Measurements from ENCODE around the gene ABHD1.

The ABHD1 gene

DNA sequence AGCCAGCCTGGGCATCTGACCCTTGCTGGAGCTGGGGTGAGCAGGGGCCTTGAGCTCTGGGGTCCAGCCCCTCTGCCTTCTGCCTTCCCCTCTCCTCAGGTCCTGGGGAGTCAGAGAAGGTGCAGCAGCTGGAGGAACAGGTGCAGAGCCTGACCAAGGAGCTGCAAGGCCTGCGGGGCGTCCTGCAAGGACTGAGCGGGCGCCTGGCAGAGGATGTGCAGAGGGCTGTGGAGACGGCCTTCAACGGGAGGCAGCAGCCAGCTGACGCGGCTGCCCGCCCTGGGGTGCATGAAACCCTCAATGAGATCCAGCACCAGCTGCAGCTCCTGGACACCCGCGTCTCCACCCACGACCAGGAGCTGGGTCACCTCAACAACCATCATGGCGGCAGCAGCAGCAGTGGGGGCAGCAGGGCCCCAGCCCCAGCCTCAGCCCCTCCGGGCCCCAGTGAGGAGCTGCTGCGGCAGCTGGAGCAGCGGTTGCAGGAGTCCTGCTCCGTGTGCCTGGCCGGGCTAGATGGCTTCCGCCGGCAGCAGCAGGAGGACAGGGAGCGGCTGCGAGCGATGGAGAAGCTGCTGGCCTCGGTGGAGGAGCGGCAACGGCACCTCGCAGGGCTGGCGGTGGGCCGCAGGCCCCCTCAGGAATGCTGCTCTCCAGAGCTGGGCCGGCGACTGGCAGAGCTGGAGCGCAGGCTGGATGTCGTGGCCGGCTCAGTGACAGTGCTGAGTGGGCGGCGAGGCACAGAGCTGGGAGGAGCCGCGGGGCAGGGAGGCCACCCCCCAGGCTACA is 41.4 kb upstream of the ABHD1 start:
- Histone ChIP-seq H3K27me3 (ENCODE audit: control insufficient read depth, insufficient read depth, low read length, poor library complexity, severe bottlenecking) (peaks cover 14% of the 10 kb centered on the region), H3K4me3 (ENCODE audit: insufficient read depth, low read depth, low read length) (no peak overlapping the region), H3K27ac (ENCODE audit: insufficient read depth, low read depth, low read length, poor library complexity, severe bottlenecking) (no peak overlapping the region), H3K4me1 (ENCODE audit: control insufficient read depth, insufficient read depth, low read length) (peaks cover 26% of the 10 kb centered on the region), H3K36me3 (ENCODE audit: control insufficient read depth, insufficient read depth, low read length) (no peaks in the 10 kb centered on the region), H3K9me3 (ENCODE audit: control insufficient read depth, low read length) (no peaks in the 10 kb centered on the region)
- 92 to 94% methylated on average over 38 of the region's 38 CpGs for WGBS, 2 experiments

DNA sequence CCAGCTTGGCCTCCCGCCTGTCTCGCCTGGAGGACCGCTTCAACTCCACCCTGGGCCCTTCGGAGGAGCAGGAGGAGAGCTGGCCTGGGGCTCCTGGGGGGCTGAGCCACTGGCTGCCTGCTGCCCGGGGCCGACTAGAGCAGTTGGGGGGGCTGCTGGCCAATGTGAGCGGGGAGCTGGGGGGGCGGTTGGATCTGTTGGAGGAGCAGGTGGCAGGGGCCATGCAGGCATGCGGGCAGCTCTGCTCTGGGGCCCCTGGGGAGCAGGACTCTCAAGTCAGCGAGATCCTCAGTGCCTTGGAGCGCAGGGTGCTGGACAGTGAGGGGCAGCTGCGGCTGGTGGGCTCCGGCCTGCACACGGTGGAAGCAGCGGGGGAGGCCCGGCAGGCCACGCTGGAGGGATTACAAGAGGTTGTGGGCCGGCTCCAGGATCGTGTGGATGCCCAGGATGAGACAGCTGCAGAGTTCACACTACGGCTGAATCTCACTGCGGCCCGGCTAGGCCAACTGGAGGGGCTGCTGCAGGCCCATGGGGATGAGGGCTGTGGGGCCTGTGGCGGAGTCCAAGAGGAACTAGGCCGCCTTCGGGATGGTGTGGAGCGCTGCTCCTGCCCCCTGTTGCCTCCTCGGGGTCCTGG is 40.7 kb upstream of the ABHD1 start:
- Histone ChIP-seq H3K4me3 (ENCODE audit: insufficient read depth, low read depth, low read length) (no peak overlapping the region), H3K36me3 (ENCODE audit: control insufficient read depth, insufficient read depth, low read length) (no peaks in the 10 kb centered on the region), H3K4me1 (ENCODE audit: control insufficient read depth, insufficient read depth, low read length) (peaks cover 28% of the 10 kb centered on the region), H3K9me3 (ENCODE audit: control insufficient read depth, low read length) (no peaks in the 10 kb centered on the region), H3K27ac (ENCODE audit: insufficient read depth, low read depth, low read length, poor library complexity, severe bottlenecking) (no peak overlapping the region), H3K27me3 (ENCODE audit: control insufficient read depth, insufficient read depth, low read length, poor library complexity, severe bottlenecking) (peaks cover 21% of the 10 kb centered on the region)
- WGBS, 2 experiments = 91 to 94% methylated on average over 27 of the region's 27 CpGs

DNA sequence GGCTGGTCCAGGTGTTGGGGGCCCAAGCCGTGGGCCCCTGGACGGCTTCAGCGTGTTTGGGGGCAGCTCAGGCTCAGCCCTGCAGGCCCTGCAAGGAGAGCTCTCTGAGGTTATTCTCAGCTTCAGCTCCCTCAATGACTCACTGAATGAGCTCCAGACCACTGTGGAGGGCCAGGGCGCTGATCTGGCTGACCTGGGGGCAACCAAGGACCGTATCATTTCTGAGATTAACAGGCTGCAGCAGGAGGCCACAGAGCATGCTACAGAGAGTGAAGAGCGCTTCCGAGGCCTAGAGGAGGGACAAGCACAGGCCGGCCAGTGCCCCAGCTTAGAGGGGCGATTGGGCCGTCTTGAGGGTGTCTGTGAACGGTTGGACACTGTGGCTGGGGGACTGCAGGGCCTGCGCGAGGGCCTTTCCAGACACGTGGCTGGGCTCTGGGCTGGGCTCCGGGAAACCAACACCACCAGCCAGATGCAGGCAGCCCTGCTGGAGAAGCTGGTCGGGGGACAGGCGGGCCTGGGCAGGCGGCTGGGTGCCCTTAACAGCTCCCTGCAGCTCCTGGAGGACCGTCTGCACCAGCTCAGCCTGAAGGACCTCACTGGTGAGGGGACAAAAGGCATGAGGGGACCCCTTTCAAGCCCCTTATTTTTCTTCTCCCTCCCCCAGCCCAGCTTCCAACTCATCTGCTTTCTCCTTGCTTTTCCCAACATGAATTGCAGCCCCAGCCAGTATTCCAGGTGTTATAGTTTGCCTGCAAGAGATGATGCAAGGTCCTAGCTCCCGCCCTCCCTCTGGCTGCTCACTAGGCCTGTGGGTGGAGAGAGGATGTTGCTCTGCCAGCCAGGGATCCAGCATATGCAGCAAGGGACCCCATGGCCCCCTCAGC is 40.0 kb upstream of the ABHD1 start:
- no peaks in the 10 kb centered on the region for H3K36me3 ChIP-seq (ENCODE audit: control insufficient read depth, insufficient read depth, low read length)
- H3K27ac ChIP-seq (ENCODE audit: insufficient read depth, low read depth, low read length, poor library complexity, severe bottlenecking) = no peak overlapping the region
- no peaks in the 10 kb centered on the region for H3K9me3 ChIP-seq (ENCODE audit: control insufficient read depth, low read length)
- peaks cover 25% of the 10 kb centered on the region for H3K4me1 ChIP-seq (ENCODE audit: control insufficient read depth, insufficient read depth, low read length)
- H3K4me3 ChIP-seq (ENCODE audit: insufficient read depth, low read depth, low read length) = no peak overlapping the region
- 90 to 91% methylated on average over 20 of the region's 20 CpGs for WGBS, 2 experiments
- H3K27me3 ChIP-seq (ENCODE audit: control insufficient read depth, insufficient read depth, low read length, poor library complexity, severe bottlenecking) = peaks cover 22% of the 10 kb centered on the region

DNA sequence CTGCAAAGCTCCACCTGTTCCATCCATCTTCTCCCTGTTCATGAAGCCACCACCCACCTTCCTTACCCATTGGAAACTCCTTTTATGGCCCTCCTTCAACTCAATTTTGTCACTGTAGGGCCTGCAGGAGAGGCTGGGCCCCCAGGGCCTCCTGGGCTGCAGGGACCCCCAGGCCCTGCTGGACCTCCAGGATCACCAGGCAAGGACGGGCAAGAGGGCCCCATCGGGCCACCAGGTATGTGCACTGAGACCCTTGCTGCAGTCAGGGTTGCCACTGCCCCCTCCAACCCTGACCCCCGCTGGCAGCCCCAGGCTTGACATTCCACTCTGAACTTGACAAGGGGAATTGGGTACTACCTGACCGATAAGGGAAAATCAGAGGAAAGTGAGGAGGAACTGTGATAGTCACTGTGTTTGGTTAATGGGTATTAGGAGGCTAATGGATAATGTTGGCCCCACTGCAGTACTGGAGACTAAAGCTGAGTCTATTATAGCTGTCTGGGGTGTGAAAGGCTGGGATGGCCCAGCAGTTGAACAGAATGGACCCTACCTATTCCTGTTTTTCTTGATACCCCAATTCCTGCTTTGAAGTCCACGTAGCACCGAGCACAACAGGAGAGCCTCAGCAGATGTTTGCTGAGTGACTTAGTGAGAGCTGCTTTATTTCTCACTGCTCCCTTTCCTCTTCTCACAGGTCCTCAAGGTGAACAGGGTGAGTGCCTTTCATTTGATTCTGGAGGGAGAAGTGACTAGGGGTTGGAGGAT is 39.1 kb upstream of the ABHD1 start:
- Histone ChIP-seq H3K4me3 (ENCODE audit: insufficient read depth, low read depth, low read length) (no peak overlapping the region), H3K36me3 (ENCODE audit: control insufficient read depth, insufficient read depth, low read length) (no peaks in the 10 kb centered on the region)
- 75% methylated on average over 6 of the region's 6 CpGs for WGBS, 2 experiments

DNA sequence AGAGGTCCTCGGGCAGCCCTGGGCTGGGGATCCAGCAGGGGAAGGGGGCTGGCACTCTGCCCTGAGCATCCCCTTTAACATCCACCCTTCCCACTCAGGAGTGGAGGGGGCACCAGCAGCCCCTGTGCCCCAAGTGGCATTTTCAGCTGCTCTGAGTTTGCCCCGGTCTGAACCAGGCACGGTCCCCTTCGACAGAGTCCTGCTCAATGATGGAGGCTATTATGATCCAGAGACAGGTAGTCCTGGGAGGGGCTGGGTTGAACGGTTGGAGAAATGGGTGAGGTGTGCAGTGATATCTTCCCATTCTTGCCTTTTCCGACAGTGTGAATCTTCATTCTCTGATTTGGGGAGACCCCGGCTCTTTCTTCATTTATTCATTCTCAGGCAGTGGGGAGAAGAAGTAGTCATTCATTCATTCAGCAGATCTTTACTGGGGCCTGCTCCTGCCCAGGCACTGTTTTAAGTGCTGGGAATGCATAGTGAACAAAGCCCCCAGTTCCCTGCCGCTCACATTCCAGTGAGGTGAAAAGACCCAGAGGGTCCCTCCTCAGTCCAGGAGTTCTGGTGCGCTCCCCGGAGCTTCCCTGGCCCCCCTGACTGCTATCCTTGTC is 38.4 kb upstream of the ABHD1 start:
- H3K27ac ChIP-seq (ENCODE audit: insufficient read depth, low read depth, low read length, poor library complexity, severe bottlenecking) = no peak overlapping the region
- H3K4me1 ChIP-seq (ENCODE audit: control insufficient read depth, insufficient read depth, low read length) = peaks cover 17% of the 10 kb centered on the region
- no peaks in the 10 kb centered on the region for H3K36me3 ChIP-seq (ENCODE audit: control insufficient read depth, insufficient read depth, low read length)
- peak overlapping the region; percentile 59 for H3K4me3 ChIP-seq (ENCODE audit: insufficient read depth, low read depth, low read length)
- peaks cover 22% of the 10 kb centered on the region for H3K27me3 ChIP-seq (ENCODE audit: control insufficient read depth, insufficient read depth, low read length, poor library complexity, severe bottlenecking)
- no peaks in the 10 kb centered on the region for H3K9me3 ChIP-seq (ENCODE audit: control insufficient read depth, low read length)
- WGBS, 2 experiments = 60 to 63% methylated on average over 10 of the region's 10 CpGs

More for the DNA sequence above, 39.1 kb upstream of the ABHD1 start:
- peaks cover 17% of the 10 kb centered on the region for H3K4me1 ChIP-seq (ENCODE audit: control insufficient read depth, insufficient read depth, low read length)
- H3K27me3 ChIP-seq (ENCODE audit: control insufficient read depth, insufficient read depth, low read length, poor library complexity, severe bottlenecking) = peaks cover 22% of the 10 kb centered on the region
- H3K9me3 ChIP-seq (ENCODE audit: control insufficient read depth, low read length) = no peaks in the 10 kb centered on the region
- H3K27ac ChIP-seq (ENCODE audit: insufficient read depth, low read depth, low read length, poor library complexity, severe bottlenecking) = no peak overlapping the region

DNA sequence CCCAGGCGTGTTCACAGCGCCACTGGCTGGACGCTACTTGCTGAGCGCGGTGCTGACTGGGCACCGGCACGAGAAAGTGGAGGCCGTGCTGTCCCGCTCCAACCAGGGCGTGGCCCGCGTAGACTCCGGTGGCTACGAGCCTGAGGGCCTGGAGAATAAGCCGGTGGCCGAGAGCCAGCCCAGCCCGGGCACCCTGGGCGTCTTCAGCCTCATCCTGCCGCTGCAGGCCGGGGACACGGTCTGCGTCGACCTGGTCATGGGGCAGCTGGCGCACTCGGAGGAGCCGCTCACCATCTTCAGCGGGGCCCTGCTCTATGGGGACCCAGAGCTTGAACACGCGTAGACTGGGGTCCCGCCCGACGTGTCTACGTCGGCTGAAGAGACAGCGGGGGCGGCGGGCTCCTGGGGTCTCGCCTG is 37.9 kb upstream of the ABHD1 start:
- Histone ChIP-seq H3K36me3 (ENCODE audit: control insufficient read depth, insufficient read depth, low read length) (no peaks in the 10 kb centered on the region), H3K4me3 (ENCODE audit: insufficient read depth, low read depth, low read length) (peak overlapping the region; percentile 59), H3K27me3 (ENCODE audit: control insufficient read depth, insufficient read depth, low read length, poor library complexity, severe bottlenecking) (peaks cover 22% of the 10 kb centered on the region), H3K27ac (ENCODE audit: insufficient read depth, low read depth, low read length, poor library complexity, severe bottlenecking) (no peak overlapping the region), H3K9me3 (ENCODE audit: control insufficient read depth, low read length) (no peaks in the 10 kb centered on the region), H3K4me1 (ENCODE audit: control insufficient read depth, insufficient read depth, low read length) (peaks cover 13% of the 10 kb centered on the region)
- 1% methylated on average over 38 of the region's 38 CpGs for WGBS, 2 experiments

DNA sequence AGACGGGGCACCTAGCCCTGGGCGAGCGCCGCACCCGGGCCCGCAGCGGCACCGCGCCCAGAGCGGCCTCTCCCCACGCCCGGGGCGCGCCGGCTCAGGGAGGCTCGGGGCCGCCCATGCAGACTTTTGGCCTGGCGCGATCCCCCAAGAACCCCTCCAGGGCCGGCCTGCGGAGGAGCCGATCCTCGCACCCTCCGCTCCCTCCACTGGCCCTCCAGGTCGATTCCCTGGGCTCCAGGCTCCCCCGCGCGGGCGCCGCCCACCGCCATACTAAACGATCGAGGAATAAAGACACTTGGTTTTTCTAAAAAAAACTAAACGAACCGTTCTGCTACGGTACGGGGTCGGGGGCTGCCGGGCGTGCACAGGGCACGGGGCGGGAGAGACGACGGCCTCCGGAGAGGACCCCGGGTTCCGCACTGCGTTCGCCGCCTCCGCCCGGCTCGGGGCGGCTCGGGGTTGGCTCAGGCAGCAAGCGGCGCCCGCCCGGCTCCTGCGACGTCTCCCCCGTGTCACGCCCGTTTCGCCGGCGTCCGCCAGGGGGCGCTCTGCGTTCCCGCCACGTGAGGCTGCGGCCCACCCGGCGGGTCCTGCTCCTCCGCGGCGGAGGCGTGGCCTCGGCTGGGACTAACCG is 37.4 kb upstream of the ABHD1 start:
- Histone ChIP-seq H3K36me3 (ENCODE audit: control insufficient read depth, insufficient read depth, low read length) (no peaks in the 10 kb centered on the region), H3K27ac (ENCODE audit: insufficient read depth, low read depth, low read length, poor library complexity, severe bottlenecking) (peak overlapping the region; percentile 67), H3K27me3 (ENCODE audit: control insufficient read depth, insufficient read depth, low read length, poor library complexity, severe bottlenecking) (peaks cover 22% of the 10 kb centered on the region), H3K4me3 (ENCODE audit: insufficient read depth, low read depth, low read length) (peak overlapping the region; percentile 59), H3K4me1 (ENCODE audit: control insufficient read depth, insufficient read depth, low read length) (peaks cover 10% of the 10 kb centered on the region), H3K9me3 (ENCODE audit: control insufficient read depth, low read length) (no peaks in the 10 kb centered on the region)
- 0% methylated on average over 81 of the region's 81 CpGs for WGBS, 2 experiments

DNA sequence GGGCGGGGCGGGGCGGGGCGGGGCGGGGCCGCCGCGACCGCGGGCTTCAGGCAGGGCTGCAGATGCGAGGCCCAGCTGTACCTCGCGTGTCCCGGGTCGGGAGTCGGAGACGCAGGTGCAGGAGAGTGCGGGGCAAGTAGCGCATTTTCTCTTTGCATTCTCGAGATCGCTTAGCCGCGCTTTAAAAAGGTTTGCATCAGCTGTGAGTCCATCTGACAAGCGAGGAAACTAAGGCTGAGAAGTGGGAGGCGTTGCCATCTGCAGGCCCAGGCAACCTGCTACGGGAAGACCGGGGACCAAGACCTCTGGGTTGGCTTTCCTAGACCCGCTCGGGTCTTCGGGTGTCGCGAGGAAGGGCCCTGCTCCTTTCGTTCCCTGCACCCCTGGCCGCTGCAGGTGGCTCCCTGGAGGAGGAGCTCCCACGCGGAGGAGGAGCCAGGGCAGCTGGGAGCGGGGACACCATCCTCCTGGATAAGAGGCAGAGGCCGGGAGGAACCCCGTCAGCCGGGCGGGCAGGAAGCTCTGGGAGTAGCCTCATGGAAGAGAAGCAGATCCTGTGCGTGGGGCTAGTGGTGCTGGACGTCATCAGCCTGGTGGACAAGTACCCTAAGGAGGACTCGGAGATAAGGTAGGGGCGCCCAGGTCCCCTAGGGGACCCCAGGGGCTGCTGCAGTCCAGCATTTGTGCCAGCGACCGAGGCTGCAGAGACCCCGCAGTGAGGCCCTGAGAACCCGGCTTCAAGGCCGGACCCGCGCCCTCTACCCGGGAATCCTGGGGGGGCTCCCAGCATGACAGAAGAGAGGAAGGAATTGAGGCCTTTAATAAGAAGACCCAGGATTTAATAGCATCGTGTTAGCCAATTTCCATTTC is 36.7 kb upstream of the ABHD1 start, which contains the start of gene KHK:
Gene KHK, plus strand, starts transcription at position 49 of the 870 bp plus-strand sequence. Its CDS starts 488 bp downstream, at position 537.
- H3K4me1 ChIP-seq (ENCODE audit: control insufficient read depth, insufficient read depth, low read length) = peaks cover 4% of the 10 kb centered on the region
- no peaks in the 10 kb centered on the region for H3K9me3 ChIP-seq (ENCODE audit: control insufficient read depth, low read length)
- H3K4me3 ChIP-seq (ENCODE audit: insufficient read depth, low read depth, low read length) = peak within 1 kb of the TSS; percentile 59
- WGBS, 2 experiments = 8 to 11% methylated on average over 54 of the region's 54 CpGs
- H3K27ac ChIP-seq (ENCODE audit: insufficient read depth, low read depth, low read length, poor library complexity, severe bottlenecking) = peak within 1 kb of the TSS; percentile 67
- no peaks in the 10 kb centered on the region for H3K36me3 ChIP-seq (ENCODE audit: control insufficient read depth, insufficient read depth, low read length)
- H3K27me3 ChIP-seq (ENCODE audit: control insufficient read depth, insufficient read depth, low read length, poor library complexity, severe bottlenecking) = peaks cover 22% of the 10 kb centered on the region

Measured in ectodermal cell (in vitro differentiated cells).